Measurements from ENCODE around the gene HBZ. TPM values are rescaled to one million over a fixed set of nuclear protein-coding genes. Genes with fewer than 3 reads are reported as not detected.
A peak's percentile ranks its signal among the peaks of the same experiment; 100 is the strongest.

Gene HBZ
- total and polyA plus RNA-seq, 2 of the 13 experiments (the other 11 are each of a cell fraction or from before 2014, with no cell fraction given), result 0.21 TPM; not detected in 1

DNA sequence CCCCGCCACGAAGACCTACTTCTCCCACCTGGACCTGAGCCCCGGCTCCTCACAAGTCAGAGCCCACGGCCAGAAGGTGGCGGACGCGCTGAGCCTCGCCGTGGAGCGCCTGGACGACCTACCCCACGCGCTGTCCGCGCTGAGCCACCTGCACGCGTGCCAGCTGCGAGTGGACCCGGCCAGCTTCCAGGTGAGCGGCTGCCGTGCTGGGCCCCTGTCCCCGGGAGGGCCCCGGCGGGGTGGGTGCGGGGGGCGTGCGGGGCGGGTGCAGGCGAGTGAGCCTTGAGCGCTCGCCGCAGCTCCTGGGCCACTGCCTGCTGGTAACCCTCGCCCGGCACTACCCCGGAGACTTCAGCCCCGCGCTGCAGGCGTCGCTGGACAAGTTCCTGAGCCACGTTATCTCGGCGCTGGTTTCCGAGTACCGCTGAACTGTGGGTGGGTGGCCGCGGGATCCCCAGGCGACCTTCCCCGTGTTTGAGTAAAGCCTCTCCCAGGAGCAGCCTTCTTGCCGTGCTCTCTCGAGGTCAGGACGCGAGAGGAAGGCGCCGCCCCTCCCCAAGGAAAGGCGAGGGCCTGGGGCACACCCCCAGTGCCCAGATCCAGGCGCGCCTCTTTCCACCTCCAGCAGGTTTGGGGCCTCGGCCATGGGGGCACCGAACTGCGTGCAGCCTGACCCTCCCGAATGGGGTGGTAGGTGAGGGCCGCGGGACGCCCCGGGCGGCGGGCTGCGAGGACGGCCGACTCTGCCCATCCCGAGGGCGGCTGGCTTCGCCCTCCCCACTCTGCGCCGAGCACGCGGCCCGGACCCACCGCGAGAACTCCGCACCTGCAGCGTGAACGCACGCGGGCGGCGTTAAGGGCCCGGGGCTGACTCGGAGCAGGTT, 28.5 kb downstream of the HBZ start (continued):
- peak; percentile 80; the same call in 1 of the 3 replicates for TF ChIP-seq MXI1 (IDR thresholded peaks at IDR 0.05; ENCODE audit: borderline replicate concordance, low read depth, low read length)
- TF ChIP-seq ZNF652 (CRISPR knock-in tag; IDR thresholded peaks at IDR 0.05; ENCODE audit: borderline replicate concordance, low read depth), result no peak
- TF ChIP-seq, protein P1, sequence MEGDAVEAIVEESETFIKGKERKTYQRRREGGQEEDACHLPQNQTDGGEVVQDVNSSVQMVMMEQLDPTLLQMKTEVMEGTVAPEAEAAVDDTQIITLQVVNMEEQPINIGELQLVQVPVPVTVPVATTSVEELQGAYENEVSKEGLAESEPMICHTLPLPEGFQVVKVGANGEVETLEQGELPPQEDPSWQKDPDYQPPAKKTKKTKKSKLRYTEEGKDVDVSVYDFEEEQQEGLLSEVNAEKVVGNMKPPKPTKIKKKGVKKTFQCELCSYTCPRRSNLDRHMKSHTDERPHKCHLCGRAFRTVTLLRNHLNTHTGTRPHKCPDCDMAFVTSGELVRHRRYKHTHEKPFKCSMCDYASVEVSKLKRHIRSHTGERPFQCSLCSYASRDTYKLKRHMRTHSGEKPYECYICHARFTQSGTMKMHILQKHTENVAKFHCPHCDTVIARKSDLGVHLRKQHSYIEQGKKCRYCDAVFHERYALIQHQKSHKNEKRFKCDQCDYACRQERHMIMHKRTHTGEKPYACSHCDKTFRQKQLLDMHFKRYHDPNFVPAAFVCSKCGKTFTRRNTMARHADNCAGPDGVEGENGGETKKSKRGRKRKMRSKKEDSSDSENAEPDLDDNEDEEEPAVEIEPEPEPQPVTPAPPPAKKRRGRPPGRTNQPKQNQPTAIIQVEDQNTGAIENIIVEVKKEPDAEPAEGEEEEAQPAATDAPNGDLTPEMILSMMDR (CRISPR knock-in tag; IDR thresholded peaks at IDR 0.05), result no peak; the same call in 1 of the 2 replicates
- TF ChIP-seq, protein P2, sequence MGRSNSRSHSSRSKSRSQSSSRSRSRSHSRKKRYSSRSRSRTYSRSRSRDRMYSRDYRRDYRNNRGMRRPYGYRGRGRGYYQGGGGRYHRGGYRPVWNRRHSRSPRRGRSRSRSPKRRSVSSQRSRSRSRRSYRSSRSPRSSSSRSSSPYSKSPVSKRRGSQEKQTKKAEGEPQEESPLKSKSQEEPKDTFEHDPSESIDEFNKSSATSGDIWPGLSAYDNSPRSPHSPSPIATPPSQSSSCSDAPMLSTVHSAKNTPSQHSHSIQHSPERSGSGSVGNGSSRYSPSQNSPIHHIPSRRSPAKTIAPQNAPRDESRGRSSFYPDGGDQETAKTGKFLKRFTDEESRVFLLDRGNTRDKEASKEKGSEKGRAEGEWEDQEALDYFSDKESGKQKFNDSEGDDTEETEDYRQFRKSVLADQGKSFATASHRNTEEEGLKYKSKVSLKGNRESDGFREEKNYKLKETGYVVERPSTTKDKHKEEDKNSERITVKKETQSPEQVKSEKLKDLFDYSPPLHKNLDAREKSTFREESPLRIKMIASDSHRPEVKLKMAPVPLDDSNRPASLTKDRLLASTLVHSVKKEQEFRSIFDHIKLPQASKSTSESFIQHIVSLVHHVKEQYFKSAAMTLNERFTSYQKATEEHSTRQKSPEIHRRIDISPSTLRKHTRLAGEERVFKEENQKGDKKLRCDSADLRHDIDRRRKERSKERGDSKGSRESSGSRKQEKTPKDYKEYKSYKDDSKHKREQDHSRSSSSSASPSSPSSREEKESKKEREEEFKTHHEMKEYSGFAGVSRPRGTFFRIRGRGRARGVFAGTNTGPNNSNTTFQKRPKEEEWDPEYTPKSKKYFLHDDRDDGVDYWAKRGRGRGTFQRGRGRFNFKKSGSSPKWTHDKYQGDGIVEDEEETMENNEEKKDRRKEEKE (IDR thresholded peaks at IDR 0.05), result no peak
- peak; percentile 86; the same call in 1 of the 2 replicates for TF ChIP-seq ZNF660 (CRISPR knock-in tag; IDR thresholded peaks at IDR 0.05; ENCODE audit: borderline replicate concordance, low read depth)
- TF ChIP-seq TCF12 (IDR thresholded peaks at IDR 0.05), result no peak
- peak; percentile 79; the same call in 1 of the 2 replicates for TF ChIP-seq TCF12 (CRISPR knock-in tag; IDR thresholded peaks at IDR 0.05)
- peak; percentile 88 for TF ChIP-seq ZNF615 (CRISPR knock-in tag; IDR thresholded peaks at IDR 0.05; ENCODE audit: borderline replicate concordance)
- TF ChIP-seq, protein P3, sequence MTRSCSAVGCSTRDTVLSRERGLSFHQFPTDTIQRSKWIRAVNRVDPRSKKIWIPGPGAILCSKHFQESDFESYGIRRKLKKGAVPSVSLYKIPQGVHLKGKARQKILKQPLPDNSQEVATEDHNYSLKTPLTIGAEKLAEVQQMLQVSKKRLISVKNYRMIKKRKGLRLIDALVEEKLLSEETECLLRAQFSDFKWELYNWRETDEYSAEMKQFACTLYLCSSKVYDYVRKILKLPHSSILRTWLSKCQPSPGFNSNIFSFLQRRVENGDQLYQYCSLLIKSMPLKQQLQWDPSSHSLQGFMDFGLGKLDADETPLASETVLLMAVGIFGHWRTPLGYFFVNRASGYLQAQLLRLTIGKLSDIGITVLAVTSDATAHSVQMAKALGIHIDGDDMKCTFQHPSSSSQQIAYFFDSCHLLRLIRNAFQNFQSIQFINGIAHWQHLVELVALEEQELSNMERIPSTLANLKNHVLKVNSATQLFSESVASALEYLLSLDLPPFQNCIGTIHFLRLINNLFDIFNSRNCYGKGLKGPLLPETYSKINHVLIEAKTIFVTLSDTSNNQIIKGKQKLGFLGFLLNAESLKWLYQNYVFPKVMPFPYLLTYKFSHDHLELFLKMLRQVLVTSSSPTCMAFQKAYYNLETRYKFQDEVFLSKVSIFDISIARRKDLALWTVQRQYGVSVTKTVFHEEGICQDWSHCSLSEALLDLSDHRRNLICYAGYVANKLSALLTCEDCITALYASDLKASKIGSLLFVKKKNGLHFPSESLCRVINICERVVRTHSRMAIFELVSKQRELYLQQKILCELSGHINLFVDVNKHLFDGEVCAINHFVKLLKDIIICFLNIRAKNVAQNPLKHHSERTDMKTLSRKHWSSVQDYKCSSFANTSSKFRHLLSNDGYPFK (CRISPR knock-in tag; IDR thresholded peaks at IDR 0.05; ENCODE audit: borderline replicate concordance), result peak; percentile 82; the same call in 1 of the 2 replicates
- no peak for TF ChIP-seq FOXK2 (IDR thresholded peaks at IDR 0.05)
- TF ChIP-seq ZSCAN22 (CRISPR knock-in tag; IDR thresholded peaks at IDR 0.05), result peak; percentile 90
- peak; percentile 74; the same call in 1 of the 2 replicates for TF ChIP-seq ZNF484 (CRISPR knock-in tag; IDR thresholded peaks at IDR 0.05; ENCODE audit: borderline replicate concordance, low read depth)
- no peak for TF ChIP-seq NFE2L2 (IDR thresholded peaks at IDR 0.05; ENCODE audit: low read length)
- peak; percentile 100 for TF ChIP-seq ATF7-NPFF (CRISPR knock-in tag; IDR thresholded peaks at IDR 0.05; ENCODE audit: low read depth)
- no peak for TF ChIP-seq NFIC (IDR thresholded peaks at IDR 0.05; ENCODE audit: low read length)
- TF ChIP-seq TCF7 (IDR thresholded peaks at IDR 0.05; ENCODE audit: low read depth), result no peak
- TF ChIP-seq HNRNPUL1 (IDR thresholded peaks at IDR 0.05; ENCODE audit: low read depth, low read length), result peak; percentile 80
- TF ChIP-seq ZNF331 (CRISPR knock-in tag; IDR thresholded peaks at IDR 0.05), result peak; percentile 92
- TF ChIP-seq NR3C1 (CRISPR knock-in tag; IDR thresholded peaks at IDR 0.05), result no peak
- peak; percentile 99 for TF ChIP-seq MYC (CRISPR knock-in tag; IDR thresholded peaks at IDR 0.05; ENCODE audit: borderline replicate concordance)
- TF ChIP-seq TBL1XR1 (IDR thresholded peaks at IDR 0.05; ENCODE audit: borderline replicate concordance, low read length, partially characterized antibody), result no peak
- TF ChIP-seq, protein P4, sequence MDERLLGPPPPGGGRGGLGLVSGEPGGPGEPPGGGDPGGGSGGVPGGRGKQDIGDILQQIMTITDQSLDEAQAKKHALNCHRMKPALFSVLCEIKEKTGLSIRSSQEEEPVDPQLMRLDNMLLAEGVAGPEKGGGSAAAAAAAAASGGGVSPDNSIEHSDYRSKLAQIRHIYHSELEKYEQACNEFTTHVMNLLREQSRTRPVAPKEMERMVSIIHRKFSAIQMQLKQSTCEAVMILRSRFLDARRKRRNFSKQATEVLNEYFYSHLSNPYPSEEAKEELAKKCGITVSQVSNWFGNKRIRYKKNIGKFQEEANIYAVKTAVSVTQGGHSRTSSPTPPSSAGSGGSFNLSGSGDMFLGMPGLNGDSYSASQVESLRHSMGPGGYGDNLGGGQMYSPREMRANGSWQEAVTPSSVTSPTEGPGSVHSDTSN (CRISPR knock-in tag; IDR thresholded peaks at IDR 0.05), result no peak
